HCT116 (cell line): Measurements from ENCODE around the gene TTC27.

Experiments
- JUND ChIP-seq: IDR thresholded peaks from 2 replicates; pipeline ENCODE4 v1.6.1; 2012
- POLR2A ChIP-seq: IDR thresholded peaks from 2 replicates; pipeline ENCODE4 v1.7.0; 2011; ENCODE audit warnings: borderline replicate concordance; ENCODE audit not compliant: insufficient read depth, insufficient read length; ENCODE audit errors: extremely low read depth
- POLR2AphosphoS5 ChIP-seq: IDR thresholded peaks from 2 replicates; pipeline ENCODE4 v1.6.1; 2011; ENCODE audit warnings: mild to moderate bottlenecking, low read depth, low read length, moderate library complexity

DNA sequence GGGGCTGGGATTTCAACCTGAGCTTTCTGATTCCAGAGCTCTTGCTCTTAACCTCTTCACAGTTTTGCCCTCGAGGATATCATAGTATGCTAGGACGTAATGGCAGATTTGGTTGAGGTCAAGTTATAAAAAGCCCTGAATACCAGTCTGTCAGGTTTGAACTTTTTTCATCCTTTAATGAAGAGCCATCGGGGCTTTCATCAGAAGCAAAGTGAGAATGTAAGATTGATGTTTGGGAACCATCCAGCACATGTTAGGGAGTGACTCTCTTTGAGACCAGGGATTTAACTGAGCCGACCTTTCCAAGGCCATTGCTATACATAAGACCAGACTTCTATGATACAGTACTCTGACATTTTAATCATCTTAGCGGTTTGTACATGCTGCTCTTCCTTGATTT lies 142.5 kb downstream of the TTC27 start:
- no peak for TF ChIP-seq JUND
- no peak for TF ChIP-seq POLR2AphosphoS5
- TF ChIP-seq POLR2A = no peak
